Chondrocyte (in vitro differentiated cells): ENCODE data around the gene EXOC6. TPM values are rescaled to one million over a fixed set of nuclear protein-coding genes. Genes with fewer than 3 reads are reported as not detected.

ENCODE experiments used
- DNase-seq: peaks from one replicate; pipeline ENCODE4 v3.0.0; 2021; ENCODE audit warnings: mixed read lengths, low spot score
- H3K27ac Mint-ChIP-seq: one replicate; pipeline ENCODE4 v1.8.0; 2021; ENCODE audit warnings: mild to moderate bottlenecking, moderate library complexity, mixed read lengths; ENCODE audit not compliant: unreplicated experiment
- H3K27me3 Mint-ChIP-seq: 2 replicates; pipeline ENCODE4 v1.8.0; 2021; ENCODE audit warnings: low read depth, mixed read lengths
- H3K36me3 Mint-ChIP-seq: 2 replicates; pipeline ENCODE4 v1.8.0; 2021; ENCODE audit warnings: low read depth, mixed read lengths
- H3K4me1 Mint-ChIP-seq: 2 replicates; pipeline ENCODE4 v1.8.0; 2021; ENCODE audit warnings: low read depth, mild to moderate bottlenecking, mixed read lengths
- H3K4me3 Mint-ChIP-seq: one replicate; pipeline ENCODE4 v1.8.0; 2021; ENCODE audit warnings: mild to moderate bottlenecking, moderate library complexity, mixed read lengths; ENCODE audit not compliant: unreplicated experiment
- H3K9me3 Mint-ChIP-seq: 2 replicates; pipeline ENCODE4 v1.8.0; 2021; ENCODE audit warnings: low read depth, mixed read lengths
- total RNA-seq: library from RNA; stranded (reverse); gene quantifications from 3 replicates; pipeline ENCODE4 v1.2.1, GENCODE V29; 2021
- TF ChIP-seq, protein P1 (sequence below): fragments of 200-600 bp; sonication (generic); IDR thresholded peaks from 2 replicates; pipeline ENCODE4 v1.5.0; 2021; ENCODE audit warnings: antibody characterized with exemption, mild to moderate bottlenecking, moderate library complexity

The EXOC6 gene
- total RNA-seq, 1 donor from 2014 or later, result 7.2 TPM

DNA sequence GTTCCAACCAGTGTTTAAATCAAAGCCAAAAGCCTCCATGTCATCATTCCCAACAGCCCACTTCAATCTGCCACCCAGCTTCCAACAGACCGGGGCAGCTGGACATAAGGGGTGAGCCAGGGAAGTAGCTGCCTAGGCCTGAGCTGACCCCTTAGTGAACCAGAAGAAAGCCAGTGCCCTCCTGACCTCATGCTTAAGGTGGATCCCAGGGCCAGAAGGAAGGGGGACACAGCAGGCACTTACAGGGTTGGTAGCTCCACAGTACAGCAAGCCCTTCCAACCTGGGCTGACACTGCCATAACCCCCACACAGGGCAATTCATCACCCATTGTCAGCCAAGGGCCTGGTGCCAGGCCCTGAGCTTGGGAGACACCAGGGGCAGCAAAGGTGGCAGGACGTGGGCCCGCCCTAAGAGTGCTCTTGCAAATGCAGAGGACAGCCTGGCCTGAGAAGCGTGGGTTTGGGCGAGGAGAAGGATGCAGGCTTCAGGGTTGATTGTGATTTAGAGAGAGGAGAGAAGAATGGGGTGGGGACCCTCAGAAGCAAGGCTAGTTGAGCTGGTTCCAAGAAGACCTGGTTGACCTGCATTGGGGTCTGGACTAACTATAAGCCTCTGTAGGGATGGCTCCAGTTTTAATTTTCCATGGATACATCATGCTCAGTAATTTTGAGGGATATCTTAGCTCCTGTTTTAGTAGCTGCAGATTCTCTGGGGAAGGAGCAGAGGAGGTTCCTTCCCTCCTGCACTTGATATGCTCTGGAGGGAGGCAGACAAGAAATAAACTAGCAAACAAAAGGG lies 222.3 kb downstream of the EXOC6 start:
- Mint-ChIP-seq H3K4me3 (peak overlapping the region; percentile 14), H3K36me3 (no peaks in the 10 kb centered on the region), H3K4me1 (peaks cover 46% of the 10 kb centered on the region), H3K27me3 (peaks cover 73% of the 10 kb centered on the region), H3K27ac (no peak overlapping the region), H3K9me3 (no peaks in the 10 kb centered on the region)
- TF ChIP-seq, protein P1, sequence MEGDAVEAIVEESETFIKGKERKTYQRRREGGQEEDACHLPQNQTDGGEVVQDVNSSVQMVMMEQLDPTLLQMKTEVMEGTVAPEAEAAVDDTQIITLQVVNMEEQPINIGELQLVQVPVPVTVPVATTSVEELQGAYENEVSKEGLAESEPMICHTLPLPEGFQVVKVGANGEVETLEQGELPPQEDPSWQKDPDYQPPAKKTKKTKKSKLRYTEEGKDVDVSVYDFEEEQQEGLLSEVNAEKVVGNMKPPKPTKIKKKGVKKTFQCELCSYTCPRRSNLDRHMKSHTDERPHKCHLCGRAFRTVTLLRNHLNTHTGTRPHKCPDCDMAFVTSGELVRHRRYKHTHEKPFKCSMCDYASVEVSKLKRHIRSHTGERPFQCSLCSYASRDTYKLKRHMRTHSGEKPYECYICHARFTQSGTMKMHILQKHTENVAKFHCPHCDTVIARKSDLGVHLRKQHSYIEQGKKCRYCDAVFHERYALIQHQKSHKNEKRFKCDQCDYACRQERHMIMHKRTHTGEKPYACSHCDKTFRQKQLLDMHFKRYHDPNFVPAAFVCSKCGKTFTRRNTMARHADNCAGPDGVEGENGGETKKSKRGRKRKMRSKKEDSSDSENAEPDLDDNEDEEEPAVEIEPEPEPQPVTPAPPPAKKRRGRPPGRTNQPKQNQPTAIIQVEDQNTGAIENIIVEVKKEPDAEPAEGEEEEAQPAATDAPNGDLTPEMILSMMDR, result no peak
- DNase-seq, result no peak

DNA sequence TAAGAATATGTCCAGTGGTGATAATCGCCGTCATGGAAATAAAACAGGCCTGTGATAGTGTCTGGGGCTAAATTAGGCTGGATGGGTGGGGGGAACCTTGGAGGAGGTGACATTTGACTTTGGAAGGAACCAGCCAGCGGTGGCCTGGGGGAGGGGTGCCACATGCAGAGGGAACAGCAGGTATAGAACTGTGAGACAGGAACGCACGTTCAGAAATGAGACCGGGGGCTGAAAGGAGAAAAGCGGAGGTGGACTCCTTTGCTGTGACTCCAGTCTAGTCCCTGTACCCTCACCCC lies 222.8 kb downstream of the EXOC6 start:
- H3K4me1 Mint-ChIP-seq, result peaks cover 47% of the 10 kb centered on the region

GRCh38 chr10:93071674-93072224 lies 223.4 kb downstream of the EXOC6 start:
- H3K9me3 Mint-ChIP-seq, result no peaks in the 10 kb centered on the region
- no peak for DNase-seq
- peaks cover 67% of the 10 kb centered on the region for H3K27me3 Mint-ChIP-seq
- H3K27ac Mint-ChIP-seq, result no peak overlapping the region
- peaks cover 50% of the 10 kb centered on the region for H3K4me1 Mint-ChIP-seq
- no peaks in the 10 kb centered on the region for H3K36me3 Mint-ChIP-seq
- TF ChIP-seq, protein P1, result peak; percentile 16
- peak overlapping the region; percentile 54 for H3K4me3 Mint-ChIP-seq

More for the DNA sequence above, 222.8 kb downstream of the EXOC6 start:
- H3K27me3 Mint-ChIP-seq, result peaks cover 72% of the 10 kb centered on the region
- TF ChIP-seq, protein P1, result no peak
- no peaks in the 10 kb centered on the region for H3K36me3 Mint-ChIP-seq
- H3K27ac Mint-ChIP-seq, result no peak overlapping the region
- H3K4me3 Mint-ChIP-seq, result peak overlapping the region; percentile 14
- DNase-seq, result no peak
- no peaks in the 10 kb centered on the region for H3K9me3 Mint-ChIP-seq

DNA sequence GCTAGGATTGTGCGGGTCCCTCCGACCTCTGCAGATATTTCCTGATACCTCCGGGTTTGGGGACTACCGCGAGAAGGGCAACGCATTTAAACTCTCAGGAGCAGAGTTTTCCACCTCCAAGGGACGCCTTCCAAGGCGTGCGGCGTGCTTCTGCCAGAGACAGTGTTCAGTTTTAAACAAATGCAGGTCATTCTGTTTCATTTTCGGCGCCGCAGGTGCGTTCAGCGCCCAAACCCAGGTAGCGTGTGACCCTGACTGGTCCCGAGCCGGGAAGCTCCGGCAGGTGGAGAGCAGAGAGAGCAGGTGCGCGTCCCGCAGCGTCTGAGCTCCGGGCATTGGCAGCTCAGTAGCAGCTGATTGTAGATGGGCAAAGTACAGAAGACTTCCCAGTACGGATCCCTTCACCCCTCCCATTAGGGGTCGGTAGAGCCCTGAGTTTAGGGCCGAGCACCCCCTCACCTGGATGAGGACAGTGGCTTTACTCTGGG lies 223.9 kb downstream of the EXOC6 start:
- Mint-ChIP-seq H3K36me3 (no peaks in the 10 kb centered on the region), H3K4me1 (peaks cover 55% of the 10 kb centered on the region), H3K4me3 (peak overlapping the region; percentile 54), H3K27ac (no peak overlapping the region), H3K9me3 (no peaks in the 10 kb centered on the region), H3K27me3 (peaks cover 62% of the 10 kb centered on the region)
- DNase-seq, result no peak
- TF ChIP-seq, protein P1, result no peak

- no peak for DNase-seq
- no peak overlapping the region for H3K27ac Mint-ChIP-seq
- TF ChIP-seq, protein P1, result no peak
- peaks cover 50% of the 10 kb centered on the region for H3K4me1 Mint-ChIP-seq
- no peaks in the 10 kb centered on the region for H3K9me3 Mint-ChIP-seq
- H3K27me3 Mint-ChIP-seq, result peaks cover 55% of the 10 kb centered on the region
- no peaks in the 10 kb centered on the region for H3K36me3 Mint-ChIP-seq
- H3K4me3 Mint-ChIP-seq, result peak overlapping the region; percentile 71
Observed at GRCh38 chr10:93072713-93073538, 224.6 kb downstream of the EXOC6 start.
